Adrenal gland (tissue), 12 donors: ENCODE results near the gene TLR10. TPM values are rescaled to one million over a fixed set of nuclear protein-coding genes. Genes with fewer than 3 reads are reported as not detected.

ENCODE experiments used
- DNase-seq, 7 donors: peaks; one replicate each; pipeline ENCODE4 v3.0.0-alpha.2; 2019 to 2020
- H3K27ac ChIP-seq, 5 donors: fragments of 200-600 bp; sonication (generic) in 4 of 5; 1 replicate in 3 of 5; 2 replicates in 2 of 5; pipeline versions ENCODE4 v1.5.1 to v1.8.0; 2016 to 2020; ENCODE audit warnings: mild to moderate bottlenecking in 1 of 5
- H3K27me3 ChIP-seq: fragments of 200-600 bp; 2 replicates; pipeline ENCODE4 v1.8.0; 2021
- H3K36me3 ChIP-seq, 2 donors: fragments of 200-600 bp; replicated peaks in 1 of 2; 1 replicate in 1 of 2; 2 replicates in 1 of 2; pipeline versions ENCODE4 v1.5.1 to v1.8.0; 2018 to 2022
- H3K4me1 ChIP-seq, 2 donors: fragments of 200-600 bp; replicated peaks in 1 of 2; 1 replicate in 1 of 2; 2 replicates in 1 of 2; pipeline versions ENCODE4 v1.5.1 to v1.8.0; 2018 to 2021
- H3K4me3 ChIP-seq, 4 donors: fragments of 200-600 bp; sonication (generic) in 3 of 4; one replicate each; pipeline ENCODE4 v1.5.1; 2016 to 2018
- H3K9me3 ChIP-seq, 3 donors: fragments of 200-600 bp; sonication (generic) in 1 of 3; replicated peaks in 1 of 3; 1 replicate in 2 of 3; 2 replicates in 1 of 3; pipeline versions ENCODE4 v1.5.1 to v1.8.0; 2016 to 2021
- CTCF ChIP-seq, 6 experiments: fragments of 450-650 bp in 4 of 6; fragments of 200-600 bp in 2 of 6; sonication (generic) in 1 of 6; IDR thresholded peaks; 1 replicate in 5 of 6; 2 replicates in 1 of 6; pipeline versions ENCODE4 v1.5.1 to v1.8.0; 2016 to 2021; ENCODE audit warnings: antibody characterized with exemption in 6 of 6, mild to moderate bottlenecking in 2 of 6, moderate library complexity in 1 of 6
- POLR2A ChIP-seq, 2 donors: fragments of 450-650 bp; IDR thresholded peaks; one replicate each; pipeline ENCODE4 v1.6.1; 2017; ENCODE audit warnings: antibody characterized with exemption in 2 of 2, mild to moderate bottlenecking in 2 of 2, moderate library complexity in 1 of 2
- WGBS, 4 donors: extraction: QIAGEN DNeasy Blood & Tissue Kit in 2 of 4; methylation state at CpG; one replicate each; pipeline versions ENCODE4 v1.1.5 to v1.1.7; 2013 to 2017; 5-methylcytosine and 5-hydroxymethylcytosine counted together
- intact Hi-C, 2 donors: fragments of 100-400 bp; cut with DNase I; formaldehyde crosslinking; loops; one replicate each; pipeline versions ENCODE4 v1.14.1 to v1.15.0; 2022 to 2023
- polyA plus RNA-seq, 3 donors: library from polyadenylated mRNA; stranded (reverse); fragments of 200-250 nt in 2 of 3; fragments of 350-450 nt in 1 of 3; fragmentation: Illumina TruSeq in 1 of 3; extraction: RNeasy Lipid Tissue Mini Kit (QIAGEN cat#74804) in 1 of 3; gene quantifications; one replicate each; pipeline ENCODE4 v1.2.3, GENCODE V29; 2013 to 2014
- total RNA-seq, 9 donors: library from RNA; depleted of rRNA in 4 of 9; stranded (reverse); fragments of >200 nt in 4 of 9; fragments of 120-200 nt in 1 of 9; fragmentation: NEBNext Ultra II Directional in 1 of 9; extraction: Animal tissue kit (Norgen Biotek cat#: 25700) in 1 of 9; gene quantifications; one replicate each; pipeline versions ENCODE4 v1.1.0 to v1.2.4, GENCODE V29; 2013 to 2023
- donor health status: healthy with polysubstance abuse.
- donor health status: Bipolar disorder and iron deficiency.
- donor health status: DM: yes; HTN: yes; CAD: no.
- donor health status: DM: no; HTN: no; CAD: no.
- donor health status: DM: no; HTN: no; CAD: no.
- donor health status: DM: yes; HTN: yes; CAD: no.

Gene TLR10
- total and polyA plus RNA-seq, 12 donors, result 0.11 to 0.60 (median 0.19) TPM; not detected in 3

- peak in 6 of 7 donors; percentile 24 to 60 (median 41) for DNase-seq
- no peaks in the 10 kb centered on the region for H3K4me1 ChIP-seq
- no peak for TF ChIP-seq CTCF (IDR thresholded peaks at IDR 0.05)
- no peak for TF ChIP-seq POLR2A (IDR thresholded peaks at IDR 0.05)
- no peak overlapping the region for H3K4me3 ChIP-seq
- H3K27ac ChIP-seq, result peak overlapping the region in 4 of 5 donors; percentile 11 to 76 (median 38)
- no peaks in the 10 kb centered on the region for H3K9me3 ChIP-seq
- no peaks in the 10 kb centered on the region for H3K36me3 ChIP-seq
- H3K27me3 ChIP-seq, result no peaks in the 10 kb centered on the region
- WGBS, 4 donors, result 66 to 72% (median 68%) methylated on average over 5 of the region's 5 CpGs
- intact Hi-C loops, result no loop called here
These were observed 22.8 kb upstream of the TLR10 start for GRCh38 chr4:38805530-38806145.

DNA sequence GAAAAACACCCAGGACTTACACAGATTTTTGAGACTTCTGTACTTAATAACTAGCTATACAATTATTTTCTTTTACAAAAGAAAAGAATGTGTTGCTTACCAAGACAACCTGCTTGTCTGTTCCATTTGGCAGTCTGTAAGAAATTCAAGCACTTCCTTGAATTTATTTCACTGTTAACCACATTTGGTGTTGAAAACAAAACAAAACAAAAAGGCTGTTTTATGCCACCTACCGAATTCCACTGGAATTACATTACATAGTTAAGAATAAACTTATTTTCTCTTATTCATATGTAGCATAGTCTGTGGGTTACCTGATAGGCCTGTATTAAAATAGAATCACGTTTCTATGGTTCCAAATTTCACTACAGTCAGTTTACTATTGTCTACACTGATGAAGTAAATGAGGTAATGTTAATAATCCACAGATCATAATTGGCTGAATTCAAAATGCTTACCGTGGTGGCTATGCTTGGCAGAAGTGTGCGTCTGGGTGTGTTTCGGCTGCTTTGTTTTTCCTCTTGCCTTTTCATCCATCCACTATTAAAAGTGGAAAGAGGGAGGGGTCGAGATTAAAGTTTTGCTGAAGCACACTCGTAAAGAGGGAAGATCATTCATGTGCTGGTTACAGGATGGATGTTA, 22.0 kb upstream of the TLR10 start, which contains the start of gene TLR1:
Gene TLR1 (minus strand): TSS at position 138 of the 642 bp plus-strand sequence. CDS start 5,960 bp downstream, outside the sequence.
- no peak for DNase-seq
- WGBS, 4 donors, result 42 to 49% (median 46%) methylated on average over 7 of the region's 7 CpGs
- Histone ChIP-seq H3K4me1 (no peaks in the 10 kb centered on the region), H3K9me3 (no peaks in the 10 kb centered on the region), H3K27ac (peak within 1 kb of the TSS in 4 of 5 donors; percentile 35 to 76 (median 46)), H3K36me3 (no peaks in the 10 kb centered on the region), H3K27me3 (no peaks in the 10 kb centered on the region), H3K4me3 (peak within 1 kb of the TSS in 1 of 4 donors; percentile 43)
- intact Hi-C loops, result no loop called here
- TF ChIP-seq CTCF (IDR thresholded peaks at IDR 0.05), result peak; percentile 41 to 65 (median 58)
- TF ChIP-seq POLR2A (IDR thresholded peaks at IDR 0.05), result no peak

- H3K4me3 ChIP-seq, result peak overlapping the region in 1 of 4 donors; percentile 43
- no peaks in the 10 kb centered on the region for H3K4me1 ChIP-seq
- TF ChIP-seq CTCF (IDR thresholded peaks at IDR 0.05), result no peak
- no peaks in the 10 kb centered on the region for H3K36me3 ChIP-seq
- peak overlapping the region in 3 of 5 donors; percentile 19 to 57 (median 52) for H3K27ac ChIP-seq
- no peaks in the 10 kb centered on the region for H3K9me3 ChIP-seq
- no peak for DNase-seq
- 51 to 61% (median 55%) methylated on average over 6 of the region's 6 CpGs for WGBS, 4 donors
- intact Hi-C loops, result no loop called here
- H3K27me3 ChIP-seq, result no peaks in the 10 kb centered on the region
These were observed 21.3 kb upstream of the TLR10 start for GRCh38 chr4:38803833-38804653.
